BJ (cell line): Measurements from ENCODE around the gene ALDH1A2. TPM values are rescaled to one million over a fixed set of nuclear protein-coding genes. Genes with fewer than 3 reads are reported as not detected.

ENCODE experiments used
- CTCF ChIA-PET: fragments of 350-600 bp; formaldehyde crosslinking; extraction: SDS; loops from one replicate; lab custom pipeline; 2021; ENCODE audit warnings: antibody characterized with exemption, inconsistent platforms; lab: Yijun Ruan, JAX
- POLR2A ChIA-PET: fragments of 300-600 bp; sonication (Branson Sonifier 250); formaldehyde crosslinking; extraction: SDS; loops from one replicate; lab custom pipeline; 2021; ENCODE audit warnings: antibody characterized with exemption; lab: Charles Lee
- DNase-seq: peaks from one replicate; pipeline ENCODE4 v3.0.0-alpha.2; 2011; ENCODE audit warnings: low read depth
- H3K27me3 ChIP-seq: 2 replicates; pipeline ENCODE4 v1.6.0; 2011; ENCODE audit warnings: low read length; ENCODE audit not compliant: control insufficient read depth, insufficient read depth
- H3K36me3 ChIP-seq: 2 replicates; pipeline ENCODE4 v1.5.1; 2011; ENCODE audit warnings: low read length; ENCODE audit not compliant: control insufficient read depth, insufficient read depth
- H3K4me3 ChIP-seq: 2 replicates; pipeline ENCODE4 v1.5.1; 2011; ENCODE audit warnings: low read depth, mild to moderate bottlenecking, control low read depth, low read length
- polyA plus RNA-seq: library from polyadenylated mRNA; depleted of rRNA; stranded (reverse); fragments of >200 nt; gene quantifications from 2 replicates; pipeline ENCODE4 v1.2.3, GENCODE V29; 2011
- TF ChIP-seq, protein P1 (sequence below): IDR thresholded peaks from 2 replicates; pipeline ENCODE4 v1.5.1; 2011; ENCODE audit warnings: low read depth, mild to moderate bottlenecking, control low read depth, inconsistent platforms, low read length, moderate library complexity; ENCODE audit not compliant: insufficient read depth

The ALDH1A2 gene
- polyA plus RNA-seq, 1 experiment = 0.50 TPM

DNA sequence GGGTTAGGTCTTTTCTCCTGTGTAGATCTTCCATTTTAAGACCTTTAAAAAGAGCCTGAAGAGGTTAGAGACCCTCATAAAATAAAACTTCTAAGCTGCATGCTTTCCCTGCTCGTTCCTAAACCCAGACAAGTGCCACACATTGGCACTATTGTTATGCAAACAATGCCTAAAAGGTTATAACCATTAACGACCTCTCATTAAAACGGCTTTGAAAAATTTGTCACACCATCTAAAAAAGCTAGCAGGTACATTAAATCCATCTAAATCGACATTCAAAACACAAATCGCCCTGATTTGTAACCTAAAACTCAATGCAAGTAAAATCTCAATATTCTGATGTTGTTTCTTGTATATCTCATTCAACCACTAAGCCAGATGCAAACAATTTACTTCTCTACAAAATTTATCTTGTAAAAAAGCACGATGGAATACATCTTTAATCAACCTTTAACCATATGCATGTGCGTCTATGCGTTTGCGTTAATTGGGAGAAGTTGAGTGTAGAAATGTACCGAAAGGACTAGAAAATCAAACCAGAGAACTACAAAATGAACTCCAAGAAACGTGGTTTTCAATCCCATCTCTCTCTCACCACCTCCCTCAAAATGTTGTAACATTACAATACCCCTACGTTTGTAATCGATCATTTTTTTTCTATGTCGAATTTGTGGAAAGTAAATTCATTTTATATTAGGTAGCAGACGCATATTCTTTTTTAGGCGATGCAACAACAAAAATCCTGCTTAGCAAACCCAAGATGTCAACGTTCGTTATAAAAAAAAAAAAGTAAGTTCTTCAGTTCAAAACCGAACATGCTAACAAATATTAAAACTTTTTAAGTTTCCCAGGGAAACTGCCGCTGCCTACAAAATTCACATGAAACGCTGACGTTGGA lies 1.2 kb downstream of the ALDH1A2 start:
- H3K4me3 ChIP-seq = no peak overlapping the region
- peaks cover 21% of the 10 kb centered on the region for H3K27me3 ChIP-seq
- no peak for DNase-seq
- POLR2A ChIA-PET = interaction anchor here (0.6 kb wide), 1 partner anchor 1610 kb away, joined by 3 read pairs; no protein-coding TSS in a partner anchor
- H3K36me3 ChIP-seq = no peaks in the 10 kb centered on the region
- TF ChIP-seq, protein P1, sequence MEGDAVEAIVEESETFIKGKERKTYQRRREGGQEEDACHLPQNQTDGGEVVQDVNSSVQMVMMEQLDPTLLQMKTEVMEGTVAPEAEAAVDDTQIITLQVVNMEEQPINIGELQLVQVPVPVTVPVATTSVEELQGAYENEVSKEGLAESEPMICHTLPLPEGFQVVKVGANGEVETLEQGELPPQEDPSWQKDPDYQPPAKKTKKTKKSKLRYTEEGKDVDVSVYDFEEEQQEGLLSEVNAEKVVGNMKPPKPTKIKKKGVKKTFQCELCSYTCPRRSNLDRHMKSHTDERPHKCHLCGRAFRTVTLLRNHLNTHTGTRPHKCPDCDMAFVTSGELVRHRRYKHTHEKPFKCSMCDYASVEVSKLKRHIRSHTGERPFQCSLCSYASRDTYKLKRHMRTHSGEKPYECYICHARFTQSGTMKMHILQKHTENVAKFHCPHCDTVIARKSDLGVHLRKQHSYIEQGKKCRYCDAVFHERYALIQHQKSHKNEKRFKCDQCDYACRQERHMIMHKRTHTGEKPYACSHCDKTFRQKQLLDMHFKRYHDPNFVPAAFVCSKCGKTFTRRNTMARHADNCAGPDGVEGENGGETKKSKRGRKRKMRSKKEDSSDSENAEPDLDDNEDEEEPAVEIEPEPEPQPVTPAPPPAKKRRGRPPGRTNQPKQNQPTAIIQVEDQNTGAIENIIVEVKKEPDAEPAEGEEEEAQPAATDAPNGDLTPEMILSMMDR = no peak
- CTCF ChIA-PET = interaction anchor here (0.9 to 4.8 kb wide), 4 partner anchors 199 to 331 kb away, joined by 3 to 32 read pairs (median 4); no protein-coding TSS in a partner anchor

- H3K36me3 ChIP-seq = no peaks in the 10 kb centered on the region
- TF ChIP-seq, protein P1 = no peak
- POLR2A ChIA-PET = interaction anchor here (0.6 kb wide), 1 partner anchor 1610 kb away, joined by 3 read pairs; no protein-coding TSS in a partner anchor
- H3K4me3 ChIP-seq = no peak overlapping the region
- peaks cover 21% of the 10 kb centered on the region for H3K27me3 ChIP-seq
- DNase-seq = no peak
- CTCF ChIA-PET = interaction anchor here (0.9 to 1.1 kb wide), 3 partner anchors 198 to 331 kb away, joined by 3 to 5 read pairs (median 3); no protein-coding TSS in a partner anchor
These were observed 1.9 kb downstream of the ALDH1A2 start for GRCh38 chr15:58063614-58064013.

- H3K36me3 ChIP-seq = no peaks in the 10 kb centered on the region
- ChIA-PET POLR2A (no interaction called here), CTCF (interaction anchor here (0.8 to 0.9 kb wide), 2 partner anchors 197 to 503 kb away, joined by 3 to 5 read pairs; no protein-coding TSS in a partner anchor)
- DNase-seq = no peak
- TF ChIP-seq, protein P1 = no peak
- peaks cover 21% of the 10 kb centered on the region for H3K27me3 ChIP-seq
- no peak overlapping the region for H3K4me3 ChIP-seq
These were observed 2.5 kb downstream of the ALDH1A2 start for GRCh38 chr15:58062983-58063382.

DNA sequence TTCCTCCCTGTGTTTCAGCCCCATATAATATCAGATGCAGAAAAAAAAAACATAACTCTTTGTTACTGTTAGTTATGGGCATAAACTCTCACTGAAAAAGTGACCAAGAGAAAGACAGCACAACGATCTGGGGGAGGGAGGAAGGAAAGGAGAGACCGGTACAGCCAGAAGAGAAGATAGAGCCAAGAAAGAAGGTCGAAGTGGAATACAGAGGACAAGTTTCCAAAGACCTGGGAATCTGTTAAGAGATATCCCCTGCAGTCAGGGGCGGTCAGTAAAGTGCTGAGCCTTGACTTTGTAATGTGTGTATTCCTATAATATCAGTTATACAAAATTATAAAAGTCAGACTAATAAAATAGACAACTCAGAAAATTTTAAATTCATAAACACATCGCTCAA lies 3.3 kb downstream of the ALDH1A2 start:
- TF ChIP-seq, protein P1 = no peak
- Histone ChIP-seq H3K36me3 (no peaks in the 10 kb centered on the region), H3K4me3 (no peak overlapping the region), H3K27me3 (peaks cover 21% of the 10 kb centered on the region)
- POLR2A ChIA-PET = no interaction called here
- no peak for DNase-seq
- CTCF ChIA-PET = interaction anchor here (0.8 to 1.8 kb wide), 2 partner anchors 8 to 502 kb away, joined by 3 to 7 read pairs; no protein-coding TSS in a partner anchor

DNA sequence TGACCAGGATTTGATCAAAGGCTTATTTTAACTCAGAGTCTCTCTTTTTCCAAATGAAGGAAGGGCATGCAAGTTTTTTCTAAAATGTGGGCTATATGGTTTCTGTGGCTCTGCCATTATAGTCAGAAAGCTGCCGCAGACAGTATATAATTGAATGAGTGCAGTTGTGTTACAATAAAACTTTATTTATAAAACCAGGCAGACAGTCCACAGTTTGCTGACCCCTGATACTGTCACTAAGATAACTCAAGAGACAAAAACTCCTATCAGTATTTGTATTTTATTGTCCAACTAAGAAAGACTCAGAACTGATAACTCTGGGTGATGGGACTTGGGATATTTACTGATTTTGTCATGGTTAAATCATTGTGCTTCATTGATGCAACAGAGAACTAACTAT lies 4.9 kb downstream of the ALDH1A2 start:
- DNase-seq = no peak
- POLR2A ChIA-PET = no interaction called here
- no peak overlapping the region for H3K4me3 ChIP-seq
- CTCF ChIA-PET = interaction anchor here (1.5 to 1.8 kb wide), 2 partner anchors 10 to 17 kb away, joined by 6 to 7 read pairs; no protein-coding TSS in a partner anchor
- TF ChIP-seq, protein P1 = no peak
- H3K27me3 ChIP-seq = peaks cover 17% of the 10 kb centered on the region
- no peaks in the 10 kb centered on the region for H3K36me3 ChIP-seq
